ENCODE data around the gene GFER.

DNA sequence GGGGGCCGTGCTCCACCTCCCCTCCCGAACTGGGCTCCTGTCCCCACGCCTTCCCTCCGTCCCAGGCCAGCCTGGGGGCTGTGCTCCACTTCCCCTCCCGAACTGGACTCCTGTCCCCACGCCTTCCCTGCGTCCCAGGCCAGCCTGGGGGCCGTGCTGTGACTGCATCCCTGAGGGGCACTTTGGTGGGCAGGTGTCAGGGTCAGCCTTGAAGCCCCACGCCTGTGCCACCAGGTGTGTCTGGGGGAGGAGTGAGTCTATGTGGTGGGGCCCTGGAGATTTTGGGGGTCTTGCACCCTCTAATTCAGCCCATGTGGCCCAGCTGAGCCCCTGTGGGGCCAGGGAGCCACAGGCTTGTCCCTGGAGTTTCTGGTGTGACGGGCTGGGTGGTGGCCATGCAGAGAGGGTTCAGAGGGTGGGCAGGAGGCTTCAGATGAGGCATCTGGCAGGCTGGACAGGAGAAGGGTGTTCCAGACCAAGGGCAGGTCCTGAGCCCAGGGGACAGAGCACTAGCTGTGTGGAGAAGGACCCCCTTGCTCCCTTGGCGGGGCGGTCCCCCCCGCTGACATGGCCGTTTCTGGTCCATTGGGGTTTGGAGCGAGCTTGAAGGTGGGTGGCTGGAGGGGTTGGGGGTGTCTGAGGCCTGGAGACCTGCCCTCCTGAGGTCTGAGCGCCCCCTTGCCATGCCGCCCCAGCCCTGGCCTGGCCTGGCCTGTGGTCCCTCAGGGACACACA, 50.9 kb downstream of the GFER start:
- no peak for TF ChIP-seq EZH2 (IDR thresholded peaks at IDR 0.05; ENCODE audit: insufficient read depth, poor library complexity, severe bottlenecking)
- TF ChIP-seq EZH2phosphoT487 (IDR thresholded peaks at IDR 0.05; ENCODE audit: insufficient read depth, low read depth): no peak
